ENCODE data around the gene RIPPLY3.

- TF ChIP-seq EZH2 (IDR thresholded peaks at IDR 0.05; ENCODE audit: borderline replicate concordance, low read length): no peak
- TF ChIP-seq, protein P1, sequence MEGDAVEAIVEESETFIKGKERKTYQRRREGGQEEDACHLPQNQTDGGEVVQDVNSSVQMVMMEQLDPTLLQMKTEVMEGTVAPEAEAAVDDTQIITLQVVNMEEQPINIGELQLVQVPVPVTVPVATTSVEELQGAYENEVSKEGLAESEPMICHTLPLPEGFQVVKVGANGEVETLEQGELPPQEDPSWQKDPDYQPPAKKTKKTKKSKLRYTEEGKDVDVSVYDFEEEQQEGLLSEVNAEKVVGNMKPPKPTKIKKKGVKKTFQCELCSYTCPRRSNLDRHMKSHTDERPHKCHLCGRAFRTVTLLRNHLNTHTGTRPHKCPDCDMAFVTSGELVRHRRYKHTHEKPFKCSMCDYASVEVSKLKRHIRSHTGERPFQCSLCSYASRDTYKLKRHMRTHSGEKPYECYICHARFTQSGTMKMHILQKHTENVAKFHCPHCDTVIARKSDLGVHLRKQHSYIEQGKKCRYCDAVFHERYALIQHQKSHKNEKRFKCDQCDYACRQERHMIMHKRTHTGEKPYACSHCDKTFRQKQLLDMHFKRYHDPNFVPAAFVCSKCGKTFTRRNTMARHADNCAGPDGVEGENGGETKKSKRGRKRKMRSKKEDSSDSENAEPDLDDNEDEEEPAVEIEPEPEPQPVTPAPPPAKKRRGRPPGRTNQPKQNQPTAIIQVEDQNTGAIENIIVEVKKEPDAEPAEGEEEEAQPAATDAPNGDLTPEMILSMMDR (IDR thresholded peaks at IDR 0.05; ENCODE audit: low read length): no peak
Observed at GRCh38 chr21:36999131-36999898, 7.2 kb upstream of the RIPPLY3 start.
